Type B pancreatic cell (in vitro differentiated cells): Measurements from ENCODE around the gene IDH3G. TPM values are rescaled to one million over a fixed set of nuclear protein-coding genes. Genes with fewer than 3 reads are reported as not detected.
"Not testable (repeated sequence)": the region's sequence is repeated elsewhere in the genome, so short reads cannot be mapped to it uniquely, and the experiment has no call there.

Source experiments
- DNase-seq: peaks from one replicate; pipeline ENCODE4 v3.0.0; 2021; ENCODE audit warnings: mixed read lengths; ENCODE audit not compliant: unreplicated experiment; ENCODE audit errors: extremely low spot score
- H3K27ac Mint-ChIP-seq: 2 replicates; pipeline ENCODE4 v1.8.0; 2021; ENCODE audit warnings: mild to moderate bottlenecking, mixed read lengths
- H3K27me3 Mint-ChIP-seq: 2 replicates; pipeline ENCODE4 v1.8.0; 2021; ENCODE audit warnings: mixed read lengths
- H3K36me3 Mint-ChIP-seq: 2 replicates; pipeline ENCODE4 v1.8.0; 2021; ENCODE audit warnings: mixed read lengths
- H3K4me1 Mint-ChIP-seq: one replicate; pipeline ENCODE4 v1.8.0; 2021; ENCODE audit warnings: mixed read lengths; ENCODE audit not compliant: unreplicated experiment
- H3K4me3 Mint-ChIP-seq: 2 replicates; pipeline ENCODE4 v1.8.0; 2021; ENCODE audit warnings: mild to moderate bottlenecking, mixed read lengths
- H3K9me3 Mint-ChIP-seq: 2 replicates; pipeline ENCODE4 v1.8.0; 2021; ENCODE audit warnings: mixed read lengths
- CTCF ChIP-seq: fragments of 200-600 bp; sonication (generic); conservative IDR thresholded peaks from 2 replicates; pipeline ENCODE4 v1.5.0; 2021; ENCODE audit warnings: antibody characterized with exemption, mild to moderate bottlenecking
- total RNA-seq: library from RNA; stranded (reverse); gene quantifications from 2 replicates; pipeline ENCODE4 v1.2.1, GENCODE V29; 2021; ENCODE audit warnings: low replicate concordance

The IDH3G gene
- total RNA-seq, 1 donor from 2014 or later = 50.0 TPM

GRCh38 chrX:153761863-153762262 lies 32.3 kb downstream of the IDH3G start:
- DNase-seq = no peak
- H3K36me3 Mint-ChIP-seq = no peaks in the 10 kb centered on the region
- H3K27me3 Mint-ChIP-seq = peaks cover 5% of the 10 kb centered on the region
- no peaks in the 10 kb centered on the region for H3K9me3 Mint-ChIP-seq
- TF ChIP-seq CTCF = no peak
- H3K4me1 Mint-ChIP-seq = no peaks in the 10 kb centered on the region
- no peak overlapping the region for H3K27ac Mint-ChIP-seq
- H3K4me3 Mint-ChIP-seq = no peak overlapping the region

GRCh38 chrX:153755136-153755535 lies 39.0 kb downstream of the IDH3G start:
- no peak for DNase-seq
- peak; percentile 11 for TF ChIP-seq CTCF
- Mint-ChIP-seq H3K4me1 (no peaks in the 10 kb centered on the region), H3K36me3 (no peaks in the 10 kb centered on the region), H3K27me3 (peaks cover 5% of the 10 kb centered on the region), H3K27ac (no peak overlapping the region), H3K4me3 (no peak overlapping the region), H3K9me3 (peaks cover 6% of the 10 kb centered on the region)

- Mint-ChIP-seq H3K27ac (no peak overlapping the region), H3K36me3 (no peaks in the 10 kb centered on the region), H3K27me3 (no peaks in the 10 kb centered on the region), H3K4me3 (no peak overlapping the region), H3K4me1 (no peaks in the 10 kb centered on the region), H3K9me3 (no peaks in the 10 kb centered on the region)
- TF ChIP-seq CTCF = no peak
- no peak for DNase-seq
Measured at GRCh38 chrX:153750127-153750774, 43.9 kb downstream of the IDH3G start.

DNA sequence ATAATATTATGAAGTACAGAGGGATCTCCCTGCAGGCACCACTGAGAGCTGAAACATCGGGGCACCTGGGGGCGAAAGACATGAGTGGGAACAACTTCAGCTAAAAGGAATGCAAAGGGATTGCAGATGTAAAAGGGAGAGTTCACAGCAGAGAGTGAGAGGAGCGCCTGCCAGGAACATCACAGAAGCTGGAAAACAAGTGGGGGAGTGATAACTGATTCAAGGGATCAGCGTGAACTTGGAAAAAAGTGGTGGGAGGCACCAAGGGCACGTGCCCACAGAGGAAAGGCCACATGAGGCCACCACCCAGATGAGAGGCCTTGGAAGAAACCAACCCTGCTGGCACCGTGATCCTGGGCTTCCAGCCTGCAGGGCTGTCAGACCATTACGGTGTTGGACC lies 45.2 kb downstream of the IDH3G start:
- not testable (repeated sequence) for H3K27ac Mint-ChIP-seq, H3K4me1 Mint-ChIP-seq, H3K9me3 Mint-ChIP-seq, DNase-seq, H3K36me3 Mint-ChIP-seq, H3K4me3 Mint-ChIP-seq, H3K27me3 Mint-ChIP-seq

DNA sequence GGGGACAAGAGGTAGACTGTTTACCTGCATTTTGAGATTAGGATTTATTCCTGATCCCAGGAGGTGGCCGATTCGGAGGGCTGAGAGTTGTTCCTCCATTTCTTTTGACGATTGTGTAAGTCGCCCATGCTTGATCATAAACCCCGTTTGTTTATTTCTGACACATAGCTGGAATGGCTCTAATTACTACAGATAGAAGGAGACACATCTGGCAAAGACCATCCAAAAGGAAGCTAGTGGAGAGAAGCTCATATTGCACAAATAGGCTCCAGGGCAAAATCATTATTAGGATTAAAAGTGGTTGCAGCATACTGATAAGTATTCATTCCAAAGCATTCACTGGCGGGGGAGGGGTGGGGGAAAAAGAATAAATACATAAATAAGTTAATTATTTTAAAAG lies 47.2 kb downstream of the IDH3G start:
- not testable (repeated sequence) for H3K36me3 Mint-ChIP-seq, DNase-seq, H3K9me3 Mint-ChIP-seq, H3K27me3 Mint-ChIP-seq, H3K4me3 Mint-ChIP-seq, H3K27ac Mint-ChIP-seq, H3K4me1 Mint-ChIP-seq

DNA sequence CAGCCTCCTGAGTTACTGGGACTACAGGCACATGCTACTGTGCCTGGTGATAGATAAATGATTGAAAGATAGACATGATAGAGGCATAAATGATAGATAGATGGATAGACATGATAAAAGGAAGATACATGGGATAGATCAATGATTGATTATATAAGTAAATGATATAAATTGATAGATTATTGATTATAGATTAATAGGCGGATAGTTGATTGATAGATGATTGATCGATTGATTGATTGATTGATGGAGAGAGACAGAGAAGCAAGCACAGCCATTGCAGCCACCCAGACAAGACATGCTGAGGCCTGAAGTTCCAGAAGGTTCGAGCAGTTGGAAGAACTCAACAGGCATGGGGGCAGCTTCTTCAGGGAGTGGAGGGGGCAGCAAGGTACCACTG lies 47.8 kb downstream of the IDH3G start:
- Mint-ChIP-seq H3K27ac (no peak overlapping the region), H3K36me3 (no peaks in the 10 kb centered on the region), H3K4me3 (no peak overlapping the region), H3K9me3 (no peaks in the 10 kb centered on the region), H3K27me3 (no peaks in the 10 kb centered on the region), H3K4me1 (no peaks in the 10 kb centered on the region)
- no peak for DNase-seq
- no peak for TF ChIP-seq CTCF

DNA sequence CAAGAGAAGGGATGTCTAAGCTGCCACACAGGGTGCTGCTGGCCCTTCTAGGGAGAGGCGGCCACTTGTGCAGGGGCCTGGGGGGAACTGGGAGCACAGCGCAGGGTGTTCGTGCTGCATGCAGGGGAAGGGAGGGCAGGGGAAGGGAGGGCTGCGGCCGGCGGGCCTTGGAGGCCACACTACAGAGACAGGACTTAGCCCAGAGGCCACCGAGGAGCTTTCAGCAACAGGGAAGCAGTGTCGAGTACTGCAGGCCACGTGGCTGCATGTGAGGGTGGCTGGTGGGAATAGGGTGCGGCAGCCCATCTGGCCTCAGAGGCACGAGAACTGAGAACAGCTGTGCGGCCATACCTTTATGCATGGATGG lies 49.1 kb downstream of the IDH3G start:
- not testable (repeated sequence) for H3K4me3 Mint-ChIP-seq, H3K9me3 Mint-ChIP-seq, H3K4me1 Mint-ChIP-seq, H3K27ac Mint-ChIP-seq, H3K36me3 Mint-ChIP-seq, H3K27me3 Mint-ChIP-seq, DNase-seq
